ENCODE results near the gene EP400. TPM values are rescaled to one million over a fixed set of nuclear protein-coding genes. Genes with fewer than 3 reads are reported as not detected.

The EP400 gene
- total and polyA plus RNA-seq, 4 donors = 11.4 to 47.8 (median 25.7) TPM

DNA sequence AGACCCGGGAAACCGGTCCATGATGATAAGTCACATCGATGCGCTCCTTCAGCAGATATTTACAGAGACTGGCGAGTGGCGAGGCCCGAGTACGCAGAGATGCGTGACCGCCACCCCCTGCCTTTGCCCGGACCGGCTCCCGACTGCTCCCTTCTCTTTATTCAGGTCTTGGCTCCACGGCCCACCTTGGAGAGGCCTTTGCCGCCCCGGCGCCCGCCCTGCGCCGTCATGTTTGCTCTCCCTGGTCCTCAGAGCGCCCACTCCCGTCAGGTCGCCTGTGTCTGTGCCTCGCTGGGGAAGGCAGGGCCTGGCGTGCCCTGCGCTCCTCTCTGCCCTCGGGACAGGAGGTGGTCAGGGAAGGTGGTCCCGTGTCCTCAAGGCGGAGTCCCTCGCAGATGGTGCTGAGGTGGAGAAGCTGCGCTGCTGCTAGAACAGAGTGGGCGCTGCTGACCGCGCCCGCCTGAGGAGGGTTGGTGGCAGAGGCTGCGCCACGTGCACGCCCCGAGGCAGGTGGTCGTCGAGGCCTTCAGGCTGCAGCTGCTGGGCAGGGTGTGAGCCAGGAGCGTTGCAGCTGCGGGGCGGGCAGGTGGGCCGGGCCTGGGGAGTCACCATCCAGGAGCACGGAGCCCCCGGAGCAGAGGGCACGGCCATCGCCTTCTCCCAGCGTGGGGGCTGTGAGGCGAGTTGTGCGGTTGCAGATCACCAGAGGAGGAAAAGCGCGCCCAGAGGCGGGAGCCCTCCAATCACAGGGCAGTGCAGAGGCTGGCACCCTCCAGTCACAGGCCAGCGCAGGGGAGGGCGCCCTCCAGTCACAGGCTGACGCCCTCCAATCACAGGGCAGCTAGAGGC lies 167.2 kb downstream of the EP400 start:
- Histone ChIP-seq H3K4me3 (no peak overlapping the region), H3K36me3 (ENCODE audit: control insufficient read depth in 4 of 4, insufficient read depth in 4 of 4, low read length in 4 of 4) (peaks cover 1 to 36% (median 8%) of the 10 kb centered on the region in 4 donors), H3K27ac (ENCODE audit: low read depth in 1 of 2, low read length in 1 of 2) (no peak overlapping the region), H3K9ac (ENCODE audit: insufficient read depth in 1 of 2, low read length in 2 of 2) (no peak overlapping the region), H3K9me3 (ENCODE audit: control insufficient read depth in 4 of 4, insufficient read depth in 3 of 4, low read length in 3 of 4) (no peaks in the 10 kb centered on the region), H3K4me1 (ENCODE audit: control insufficient read depth in 5 of 5, insufficient read depth in 5 of 5, low read length in 5 of 5) (no peaks in the 10 kb centered on the region), H3K27me3 (ENCODE audit: control insufficient read depth in 3 of 3, insufficient read depth in 3 of 3, low read length in 2 of 3) (no peaks in the 10 kb centered on the region)
- WGBS, 2 donors = 97 to 98% methylated on average over 57 to 58 of the region's 58 CpGs
- TF ChIP-seq, protein P1, sequence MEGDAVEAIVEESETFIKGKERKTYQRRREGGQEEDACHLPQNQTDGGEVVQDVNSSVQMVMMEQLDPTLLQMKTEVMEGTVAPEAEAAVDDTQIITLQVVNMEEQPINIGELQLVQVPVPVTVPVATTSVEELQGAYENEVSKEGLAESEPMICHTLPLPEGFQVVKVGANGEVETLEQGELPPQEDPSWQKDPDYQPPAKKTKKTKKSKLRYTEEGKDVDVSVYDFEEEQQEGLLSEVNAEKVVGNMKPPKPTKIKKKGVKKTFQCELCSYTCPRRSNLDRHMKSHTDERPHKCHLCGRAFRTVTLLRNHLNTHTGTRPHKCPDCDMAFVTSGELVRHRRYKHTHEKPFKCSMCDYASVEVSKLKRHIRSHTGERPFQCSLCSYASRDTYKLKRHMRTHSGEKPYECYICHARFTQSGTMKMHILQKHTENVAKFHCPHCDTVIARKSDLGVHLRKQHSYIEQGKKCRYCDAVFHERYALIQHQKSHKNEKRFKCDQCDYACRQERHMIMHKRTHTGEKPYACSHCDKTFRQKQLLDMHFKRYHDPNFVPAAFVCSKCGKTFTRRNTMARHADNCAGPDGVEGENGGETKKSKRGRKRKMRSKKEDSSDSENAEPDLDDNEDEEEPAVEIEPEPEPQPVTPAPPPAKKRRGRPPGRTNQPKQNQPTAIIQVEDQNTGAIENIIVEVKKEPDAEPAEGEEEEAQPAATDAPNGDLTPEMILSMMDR (IDR thresholded peaks at IDR 0.05; ENCODE audit: control extremely low read depth, extremely low read depth) = no peak
- ATAC-seq (ENCODE audit: insufficient read depth, low FRiP score) (no peak), DNase-seq (no peak)

DNA sequence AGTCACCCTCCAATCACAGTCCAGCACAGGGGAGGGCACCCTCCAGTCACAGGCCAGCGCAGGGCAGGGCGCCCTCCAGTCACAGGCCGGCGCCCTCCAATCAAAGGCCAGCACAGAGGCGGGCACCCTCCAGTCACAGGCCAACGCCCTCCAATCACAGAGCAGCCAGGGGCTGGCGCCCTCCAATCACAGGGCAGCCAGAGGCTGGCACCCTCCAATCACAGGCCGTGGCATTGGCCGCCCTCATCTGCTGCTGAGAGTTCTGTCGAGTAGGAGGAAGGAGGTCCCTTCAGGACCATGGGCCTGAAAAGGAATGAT lies 167.8 kb downstream of the EP400 start:
- TF ChIP-seq, protein P1 (IDR thresholded peaks at IDR 0.05; ENCODE audit: control extremely low read depth, extremely low read depth) = no peak
- no peak overlapping the region for H3K4me3 ChIP-seq
- 93 to 97% methylated on average over 10 of the region's 10 CpGs for WGBS, 2 donors
- no peak overlapping the region for H3K27ac ChIP-seq (ENCODE audit: low read depth in 1 of 2, low read length in 1 of 2)
- no peaks in the 10 kb centered on the region for H3K27me3 ChIP-seq (ENCODE audit: control insufficient read depth in 3 of 3, insufficient read depth in 3 of 3, low read length in 2 of 3)
- ATAC-seq (ENCODE audit: insufficient read depth, low FRiP score) (no peak), DNase-seq (no peak)
- no peak overlapping the region for H3K9ac ChIP-seq (ENCODE audit: insufficient read depth in 1 of 2, low read length in 2 of 2)
- H3K9me3 ChIP-seq (ENCODE audit: control insufficient read depth in 4 of 4, insufficient read depth in 3 of 4, low read length in 3 of 4) = no peaks in the 10 kb centered on the region
- H3K36me3 ChIP-seq (ENCODE audit: control insufficient read depth in 4 of 4, insufficient read depth in 4 of 4, low read length in 4 of 4) = peaks cover 0 to 39% (median 11%) of the 10 kb centered on the region in 4 donors
- H3K4me1 ChIP-seq (ENCODE audit: control insufficient read depth in 5 of 5, insufficient read depth in 5 of 5, low read length in 5 of 5) = no peaks in the 10 kb centered on the region

DNA sequence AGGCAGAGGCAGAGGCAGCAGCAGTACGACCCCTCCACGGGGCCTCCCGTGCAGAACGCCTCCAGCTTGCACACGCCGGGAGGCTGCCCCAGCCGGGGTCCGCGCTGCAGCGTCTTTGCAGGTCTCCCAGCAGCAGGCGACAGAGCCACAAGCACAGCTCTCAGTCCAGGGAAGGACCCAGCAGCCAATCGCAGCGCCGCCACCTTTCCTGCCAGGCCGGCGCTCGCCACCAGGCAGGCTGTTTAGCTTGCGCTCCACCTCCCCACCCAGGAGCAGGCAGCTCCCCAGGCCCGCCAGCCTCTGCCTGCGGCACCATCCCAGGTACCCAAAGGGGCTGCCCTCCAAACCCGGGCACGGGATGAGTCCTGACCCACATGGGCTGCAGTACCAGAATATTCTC lies 169.1 kb downstream of the EP400 start:
- DNase-seq = no peak
- Histone ChIP-seq H3K36me3 (ENCODE audit: control insufficient read depth in 4 of 4, insufficient read depth in 4 of 4, low read length in 4 of 4) (peaks cover under 1 to 36% (median 11%) of the 10 kb centered on the region in 4 donors), H3K27me3 (ENCODE audit: control insufficient read depth in 3 of 3, insufficient read depth in 3 of 3, low read length in 2 of 3) (no peaks in the 10 kb centered on the region), H3K9ac (ENCODE audit: insufficient read depth in 1 of 2, low read length in 2 of 2) (no peak overlapping the region), H3K4me3 (no peak overlapping the region), H3K27ac (ENCODE audit: low read depth in 1 of 2, low read length in 1 of 2) (no peak overlapping the region), H3K9me3 (ENCODE audit: control insufficient read depth in 4 of 4, insufficient read depth in 3 of 4, low read length in 3 of 4) (no peaks in the 10 kb centered on the region), H3K4me1 (ENCODE audit: control insufficient read depth in 5 of 5, insufficient read depth in 5 of 5, low read length in 5 of 5) (no peaks in the 10 kb centered on the region)
- TF ChIP-seq, protein P1 (IDR thresholded peaks at IDR 0.05; ENCODE audit: control extremely low read depth, extremely low read depth) = no peak
- no peak for ATAC-seq (ENCODE audit: insufficient read depth, low FRiP score)
- 90 to 94% methylated on average over 21 to 22 of the region's 22 CpGs for WGBS, 2 donors
